ENCODE data around the gene TLE4.

GRCh38 chr9:79762070-79762469, 190.3 kb downstream of the TLE4 start:
- TF ChIP-seq GATA2 (IDR thresholded peaks at IDR 0.05; ENCODE audit: low read depth, low read length): no peak
- TF ChIP-seq GATA3 (IDR thresholded peaks at IDR 0.05; ENCODE audit: low read depth, low read length): no peak

Data from SH-SY5Y (cell line).